NCI-H748 (cell line): ENCODE measurements around the gene OSBP2.

Experiments used
- DNase-seq: peaks from one replicate; lab custom pipeline; 2025; ENCODE audit not compliant: unreplicated experiment; lab: John Stamatoyannopoulos, UW

The OSBP2 gene

GRCh38 chr22:30892731-30893221, 198.1 kb downstream of the OSBP2 start:
- DNase-seq, result no peak

DNA sequence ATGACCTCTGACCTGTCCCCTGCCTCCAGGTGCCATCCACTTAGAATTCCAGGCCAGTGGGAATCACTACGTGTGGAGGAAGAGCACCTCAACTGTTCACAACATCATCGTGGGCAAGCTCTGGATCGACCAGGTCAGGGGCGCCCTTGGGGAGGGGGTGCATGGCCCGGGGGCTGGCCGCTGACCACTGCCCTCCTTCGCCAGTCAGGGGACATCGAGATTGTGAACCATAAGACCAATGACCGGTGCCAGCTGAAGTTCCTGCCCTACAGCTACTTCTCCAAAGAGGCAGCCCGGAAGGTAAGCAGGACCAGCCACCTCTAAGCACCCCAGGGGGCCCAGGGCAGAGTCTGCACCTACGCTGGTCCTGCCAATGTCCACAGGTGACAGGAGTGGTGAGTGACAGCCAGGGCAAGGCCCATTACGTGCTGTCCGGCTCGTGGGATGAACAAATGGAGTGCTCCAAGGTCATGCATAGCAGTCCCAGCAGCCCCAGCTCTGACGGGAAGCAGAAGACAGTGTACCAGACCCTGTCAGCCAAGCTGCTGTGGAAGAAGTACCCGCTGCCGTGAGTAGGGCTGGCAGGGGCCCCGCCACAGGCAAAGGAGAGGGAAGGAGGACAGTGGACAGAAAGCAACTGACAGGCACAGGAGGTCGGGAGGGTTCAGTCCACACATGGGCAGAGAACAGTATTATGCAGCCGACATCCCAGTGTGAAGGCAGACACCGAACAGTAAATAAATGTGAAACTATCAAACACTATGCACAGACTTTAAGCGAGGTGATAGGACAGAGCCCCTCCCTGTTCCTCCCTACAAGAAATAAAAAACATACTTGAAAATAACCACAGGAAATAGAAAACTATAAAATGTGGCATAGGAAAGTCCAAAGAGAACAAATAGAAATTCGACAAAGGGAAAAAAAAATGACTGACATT, 199.0 kb downstream of the OSBP2 start:
- DNase-seq, result no peak

DNA sequence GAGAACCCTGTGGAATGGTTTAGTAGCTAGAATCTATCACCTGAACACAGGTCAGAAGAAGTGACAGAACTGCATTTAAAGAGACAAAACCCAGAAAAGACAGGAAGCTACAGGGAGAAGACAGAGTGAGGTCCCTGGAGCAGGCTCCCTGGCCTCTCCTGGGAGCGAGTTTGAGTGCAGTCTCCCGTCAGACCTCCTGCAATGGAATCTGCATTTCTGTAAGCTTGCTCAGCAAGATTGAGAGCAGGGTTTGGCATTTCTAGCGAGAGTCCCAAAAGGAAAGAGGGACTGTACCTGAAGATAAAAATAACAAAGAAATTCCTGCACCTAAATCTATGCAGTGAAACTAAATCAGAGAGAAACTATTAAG, 199.7 kb downstream of the OSBP2 start:
- no peak for DNase-seq

DNA sequence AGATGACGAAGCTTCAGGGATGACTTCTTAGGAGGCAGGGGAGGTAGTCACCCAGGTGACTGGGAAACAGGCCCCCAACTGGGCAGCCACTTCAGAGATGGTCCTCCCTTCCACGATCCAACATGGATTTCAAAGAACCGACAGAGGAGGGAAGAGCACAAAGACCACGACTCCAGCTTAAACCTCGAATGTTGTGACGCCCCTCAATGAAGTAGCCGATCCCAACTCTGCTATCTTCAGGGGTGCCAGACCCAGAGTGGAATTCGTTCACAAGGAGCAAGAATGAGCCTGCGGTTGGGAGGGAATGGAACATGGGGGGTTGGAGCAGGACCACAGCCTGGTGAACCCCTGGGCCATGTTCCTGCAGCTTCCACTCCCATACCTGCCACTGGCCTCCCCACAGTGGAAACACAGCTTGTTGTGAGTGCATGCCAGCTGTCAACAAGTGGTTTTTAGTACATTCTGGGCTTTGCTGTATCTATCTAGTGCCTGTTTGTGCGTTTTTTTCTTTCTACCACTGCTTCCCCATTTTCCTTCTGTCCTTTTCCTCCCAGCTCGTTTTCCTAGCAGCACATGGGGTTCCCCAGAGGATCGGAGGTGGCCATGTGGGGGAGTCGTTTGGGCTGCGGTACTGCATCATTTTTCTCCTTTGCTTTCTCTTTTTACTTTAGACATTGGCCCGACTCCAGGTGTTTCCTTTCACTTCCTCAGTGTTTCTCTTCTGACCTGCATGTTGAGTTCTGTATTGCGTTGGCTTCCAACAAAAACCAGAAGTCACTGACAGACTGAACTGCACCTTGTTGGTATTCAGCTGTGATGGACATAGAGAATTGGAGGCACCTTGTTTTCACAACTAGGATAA, 208.1 kb downstream of the OSBP2 start:
- DNase-seq, result no peak

- no peak for DNase-seq
Observed at GRCh38 chr22:30903876-30904460, 209.3 kb downstream of the OSBP2 start.

DNA sequence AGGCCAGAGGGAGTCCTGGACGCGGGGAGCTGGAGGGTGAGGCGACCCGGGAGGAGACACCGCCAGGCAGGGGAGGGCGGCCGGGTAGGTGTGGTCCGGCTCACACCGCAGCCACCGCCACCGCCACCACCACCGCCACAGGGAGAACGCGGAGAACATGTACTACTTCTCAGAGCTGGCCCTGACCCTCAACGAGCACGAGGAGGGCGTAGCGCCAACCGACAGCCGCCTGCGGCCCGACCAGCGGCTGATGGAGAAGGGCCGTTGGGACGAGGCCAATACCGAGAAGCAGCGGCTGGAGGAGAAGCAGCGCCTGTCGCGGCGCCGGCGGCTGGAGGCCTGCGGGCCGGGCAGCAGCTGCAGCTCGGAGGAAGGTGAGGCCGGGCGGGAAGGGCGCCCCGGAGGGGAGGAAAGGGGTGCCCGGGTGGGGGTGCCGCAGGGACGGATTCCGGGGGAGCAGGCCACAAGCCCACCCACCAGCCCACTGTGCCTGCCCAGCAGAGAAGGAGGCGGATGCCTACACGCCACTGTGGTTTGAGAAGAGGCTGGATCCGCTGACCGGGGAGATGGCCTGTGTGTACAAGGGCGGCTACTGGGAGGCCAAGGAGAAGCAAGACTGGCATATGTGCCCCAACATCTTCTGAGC, 211.1 kb downstream of the OSBP2 start:
- no peak for DNase-seq

DNA sequence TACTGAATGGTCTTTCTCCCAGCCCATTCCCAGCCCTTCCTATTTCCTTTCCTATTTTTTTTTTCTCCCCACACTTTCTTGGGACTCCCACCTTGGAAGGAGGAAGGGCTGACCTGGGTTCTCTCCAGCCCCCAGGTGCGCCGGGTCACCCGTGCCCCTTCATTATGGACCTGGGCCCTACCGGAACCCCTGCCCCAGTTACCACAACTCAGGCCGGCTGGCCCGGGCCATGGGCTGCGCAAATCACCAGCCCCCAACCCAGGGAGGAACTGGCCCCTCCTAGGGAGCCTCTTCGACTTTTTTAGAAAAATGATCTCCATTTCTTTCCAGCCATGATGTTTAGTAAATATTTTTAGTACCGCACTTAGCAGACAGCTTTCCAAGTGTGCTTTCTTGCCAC, 211.7 kb downstream of the OSBP2 start:
- no peak for DNase-seq

GRCh38 chr22:30906946-30907345, 212.3 kb downstream of the OSBP2 start:
- no peak for DNase-seq

GRCh38 chr22:30908051-30908461, 213.4 kb downstream of the OSBP2 start:
- DNase-seq, result no peak

GRCh38 chr22:30909306-30909705, 214.6 kb downstream of the OSBP2 start:
- DNase-seq, result no peak

- DNase-seq, result peak; percentile 57
Observed at GRCh38 chr22:30910358-30910757, 215.7 kb downstream of the OSBP2 start.

- DNase-seq, result no peak
Observed at GRCh38 chr22:30918761-30919160, 224.1 kb downstream of the OSBP2 start.

- no peak for DNase-seq
Observed at GRCh38 chr22:30919973-30920372, 225.3 kb downstream of the OSBP2 start.

DNA sequence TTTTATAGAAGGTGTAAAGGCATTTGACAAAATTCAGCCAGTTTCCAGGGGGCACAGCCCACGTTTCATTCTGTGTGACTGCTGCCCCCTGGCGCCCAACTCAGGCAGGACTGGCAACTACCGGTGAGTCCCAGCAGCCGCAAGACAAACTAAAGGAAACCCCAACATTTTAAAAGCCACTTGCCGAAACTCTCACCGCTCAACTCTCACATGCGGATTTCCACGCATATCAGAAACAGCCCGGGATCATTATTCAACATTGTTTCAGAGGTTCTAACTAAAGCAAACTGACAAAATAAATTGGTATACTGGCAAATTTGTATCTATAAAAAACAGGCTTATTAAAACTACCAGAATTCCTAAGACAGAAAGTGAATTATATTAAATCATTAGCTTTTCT, 225.7 kb downstream of the OSBP2 start:
- peak; percentile 53 for DNase-seq

- no peak for DNase-seq
Observed at GRCh38 chr22:30921108-30921507, 226.4 kb downstream of the OSBP2 start.

- DNase-seq, result peak; percentile 67
Observed at GRCh38 chr22:30922151-30922611, 227.5 kb downstream of the OSBP2 start.

GRCh38 chr22:30923168-30923900, 228.7 kb downstream of the OSBP2 start:
- no peak for DNase-seq

DNA sequence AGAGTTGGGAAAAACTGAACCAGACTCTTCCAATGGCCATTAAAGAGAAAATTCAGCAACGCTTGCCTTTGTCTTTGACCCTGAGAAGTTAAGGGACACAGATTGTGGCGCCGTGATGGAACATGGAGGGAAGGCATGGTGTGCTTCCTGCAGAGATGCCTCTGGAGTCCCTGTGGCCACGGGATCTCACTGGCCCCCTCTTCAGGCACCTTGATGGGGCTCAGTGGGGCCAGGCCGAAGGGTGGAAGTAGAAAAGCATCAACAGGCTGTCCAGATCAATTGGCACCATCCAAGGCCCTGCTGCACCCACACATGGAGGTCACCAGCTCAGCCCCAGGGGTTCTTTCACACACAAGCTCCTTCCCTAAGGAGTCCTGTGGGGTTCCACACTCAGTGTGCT, 231.0 kb downstream of the OSBP2 start:
- no peak for DNase-seq

- DNase-seq, result no peak
Observed at GRCh38 chr22:30926706-30927105, 232.0 kb downstream of the OSBP2 start.

GRCh38 chr22:30927806-30928205, 233.1 kb downstream of the OSBP2 start:
- DNase-seq, result no peak
